Suprapubic skin (tissue), 3 donors: Measurements from ENCODE around the gene PLAGL2.

ENCODE experiments used
- POLR2A ChIP-seq, 2 donors: fragments of 450-650 bp; IDR thresholded peaks; one replicate each; pipeline ENCODE4 v1.6.1; 2017; ENCODE audit warnings: antibody characterized with exemption in 2 of 2, mild to moderate bottlenecking in 2 of 2, moderate library complexity in 2 of 2
- TF ChIP-seq, protein P1 (sequence below), 2 donors: fragments of 200-600 bp in 1 of 2; fragments of 450-650 bp in 1 of 2; sonication (generic) in 1 of 2; IDR thresholded peaks; one replicate each; pipeline ENCODE4 v1.5.1; 2016 to 2019; ENCODE audit warnings: antibody characterized with exemption in 2 of 2, mild to moderate bottlenecking in 1 of 2, moderate library complexity in 1 of 2

DNA sequence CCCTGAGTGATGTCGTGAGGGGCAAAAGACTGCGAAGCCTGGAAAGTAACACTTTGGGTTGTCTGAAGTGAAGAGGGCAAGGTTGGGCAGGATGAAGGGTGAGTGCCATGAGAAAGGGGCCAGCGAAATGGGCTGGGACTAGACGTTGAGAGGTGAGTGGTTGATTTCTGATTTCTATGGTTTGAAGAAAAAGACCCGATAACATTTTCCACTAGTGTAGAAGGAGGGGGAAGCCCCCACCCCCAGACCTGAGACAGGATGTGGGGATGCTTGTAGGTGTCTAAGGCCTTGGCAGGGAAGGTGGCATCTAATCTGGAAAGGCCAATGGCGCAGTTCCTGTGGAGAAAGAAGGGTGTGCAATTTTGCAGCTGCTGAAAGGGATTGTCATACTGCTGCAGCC is 44.6 kb upstream of the PLAGL2 start:
- TF ChIP-seq, protein P1, sequence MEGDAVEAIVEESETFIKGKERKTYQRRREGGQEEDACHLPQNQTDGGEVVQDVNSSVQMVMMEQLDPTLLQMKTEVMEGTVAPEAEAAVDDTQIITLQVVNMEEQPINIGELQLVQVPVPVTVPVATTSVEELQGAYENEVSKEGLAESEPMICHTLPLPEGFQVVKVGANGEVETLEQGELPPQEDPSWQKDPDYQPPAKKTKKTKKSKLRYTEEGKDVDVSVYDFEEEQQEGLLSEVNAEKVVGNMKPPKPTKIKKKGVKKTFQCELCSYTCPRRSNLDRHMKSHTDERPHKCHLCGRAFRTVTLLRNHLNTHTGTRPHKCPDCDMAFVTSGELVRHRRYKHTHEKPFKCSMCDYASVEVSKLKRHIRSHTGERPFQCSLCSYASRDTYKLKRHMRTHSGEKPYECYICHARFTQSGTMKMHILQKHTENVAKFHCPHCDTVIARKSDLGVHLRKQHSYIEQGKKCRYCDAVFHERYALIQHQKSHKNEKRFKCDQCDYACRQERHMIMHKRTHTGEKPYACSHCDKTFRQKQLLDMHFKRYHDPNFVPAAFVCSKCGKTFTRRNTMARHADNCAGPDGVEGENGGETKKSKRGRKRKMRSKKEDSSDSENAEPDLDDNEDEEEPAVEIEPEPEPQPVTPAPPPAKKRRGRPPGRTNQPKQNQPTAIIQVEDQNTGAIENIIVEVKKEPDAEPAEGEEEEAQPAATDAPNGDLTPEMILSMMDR (IDR thresholded peaks at IDR 0.05) = no peak
- no peak for TF ChIP-seq POLR2A (IDR thresholded peaks at IDR 0.05)
